SKM-1 (cell line): Measurements from ENCODE around the gene MYOM3.

Experiments used
- DNase-seq: peaks from one replicate; lab custom pipeline; 2025; ENCODE audit not compliant: unreplicated experiment; lab: John Stamatoyannopoulos, UW

MYOM3 gene

GRCh38 chr1:24117132-24117531, 5.2 kb upstream of the MYOM3 start:
- no peak for DNase-seq

- DNase-seq = no peak
Measured at GRCh38 chr1:24114753-24115152, 2.8 kb upstream of the MYOM3 start.

GRCh38 chr1:24113641-24114033, 1.7 kb upstream of the MYOM3 start:
- no peak for DNase-seq

- DNase-seq = no peak
Measured at GRCh38 chr1:24111262-24111995, 506 bp downstream of the MYOM3 start.

- no peak for DNase-seq
Measured at GRCh38 chr1:24110642-24111261, 1.2 kb downstream of the MYOM3 start.

- no peak for DNase-seq
Measured at GRCh38 chr1:24109686-24110475, 2.1 kb downstream of the MYOM3 start.

- no peak for DNase-seq
Measured at GRCh38 chr1:24109166-24109483, 2.8 kb downstream of the MYOM3 start.

GRCh38 chr1:24108334-24109165, 3.4 kb downstream of the MYOM3 start:
- DNase-seq = no peak

- no peak for DNase-seq
Measured at GRCh38 chr1:24107462-24108138, 4.3 kb downstream of the MYOM3 start.

GRCh38 chr1:24105368-24106160, 6.4 kb downstream of the MYOM3 start:
- DNase-seq = no peak

GRCh38 chr1:24104854-24105253, 7.1 kb downstream of the MYOM3 start:
- DNase-seq = no peak

- no peak for DNase-seq
Measured at GRCh38 chr1:24103879-24104278, 8.1 kb downstream of the MYOM3 start.

GRCh38 chr1:24103408-24103807, 8.5 kb downstream of the MYOM3 start:
- DNase-seq = no peak

GRCh38 chr1:24102961-24103360, 9.0 kb downstream of the MYOM3 start:
- DNase-seq = no peak

- no peak for DNase-seq
Measured at GRCh38 chr1:24101796-24102586, 9.9 kb downstream of the MYOM3 start.

GRCh38 chr1:24100945-24101737, 10.8 kb downstream of the MYOM3 start:
- DNase-seq = no peak

- DNase-seq = no peak
Measured at GRCh38 chr1:24098943-24099638, 12.8 kb downstream of the MYOM3 start.

GRCh38 chr1:24098102-24098501, 13.8 kb downstream of the MYOM3 start:
- no peak for DNase-seq
